Prostate gland (tissue), 2 donors: ENCODE data around the gene MACO1. TPM values are rescaled to one million over a fixed set of nuclear protein-coding genes. Genes with fewer than 3 reads are reported as not detected.
"Not testable (repeated sequence)": the region's sequence is repeated elsewhere in the genome, so short reads cannot be mapped to it uniquely, and the experiment has no call there.

ENCODE experiments used
- DNase-seq: peaks from one replicate; pipeline ENCODE4 v3.0.0-alpha.2; 2019; ENCODE audit warnings: low spot score
- H3K27ac ChIP-seq, 2 donors: fragments of 200-600 bp; sonication (generic); 2 replicates each; pipeline ENCODE4 v1.5.1; 2017 to 2019
- H3K27me3 ChIP-seq: fragments of 200-600 bp; sonication (generic); replicated peaks from 2 replicates; pipeline ENCODE4 v1.5.1; 2019; ENCODE audit not compliant: insufficient read depth
- H3K36me3 ChIP-seq, 2 donors: fragments of 200-600 bp; sonication (generic); 1 replicate in 1 of 2; 2 replicates in 1 of 2; pipeline versions ENCODE4 v1.5.1 to v1.8.1; 2017 to 2019
- H3K4me1 ChIP-seq: fragments of 200-600 bp; sonication (generic); replicated peaks from 2 replicates; pipeline ENCODE4 v1.5.1; 2019
- H3K4me3 ChIP-seq, 2 donors: fragments of 200-600 bp; sonication (generic); 2 replicates each; pipeline ENCODE4 v1.5.1; 2017 to 2019
- H3K9me3 ChIP-seq: fragments of 200-600 bp; sonication (generic); 2 replicates; pipeline ENCODE4 v1.5.1; 2017
- CTCF ChIP-seq, 4 experiments: fragments of 200-600 bp in 2 of 4; fragments of 450-650 bp in 2 of 4; sonication (generic) in 2 of 4; IDR thresholded peaks; 1 replicate in 3 of 4; 2 replicates in 1 of 4; pipeline ENCODE4 v1.5.1; 2016 to 2019; ENCODE audit warnings: antibody characterized with exemption in 4 of 4, mild to moderate bottlenecking in 2 of 4, moderate library complexity in 2 of 4
- POLR2A ChIP-seq: fragments of 450-650 bp; IDR thresholded peaks from one replicate; pipeline ENCODE4 v1.6.1; 2016; ENCODE audit warnings: antibody characterized with exemption, mild to moderate bottlenecking
- POLR2AphosphoS5 ChIP-seq: sonication (generic); formaldehyde crosslinking; IDR thresholded peaks from one replicate; pipeline ENCODE4 v1.6.1; 2017; ENCODE audit warnings: antibody characterized with exemption
- WGBS: methylation state at CpG from one replicate; pipeline ENCODE4 v1.1.5; 2018; 5-methylcytosine and 5-hydroxymethylcytosine counted together
- intact Hi-C: fragments of 100-400 bp; cut with DNase I; formaldehyde crosslinking; loops from one replicate; pipeline ENCODE4 v1.14.2; 2022
- total RNA-seq, 2 donors: library from RNA; depleted of rRNA; stranded (reverse); fragments of >200 nt; gene quantifications; one replicate each; pipeline ENCODE4 v1.1.0, GENCODE V29; 2016

MACO1 gene
- total RNA-seq, 2 donors from 2014 or later = 25.5 to 31.0 TPM

GRCh38 chr1:25504706-25505595 is 74.3 kb downstream of the MACO1 start:
- 52% methylated on average over 9 of the region's 9 CpGs for WGBS

GRCh38 chr1:25505656-25506385 is 75.1 kb downstream of the MACO1 start:
- Histone ChIP-seq H3K9me3 (no peaks in the 10 kb centered on the region), H3K4me1 (peaks cover 6% of the 10 kb centered on the region), H3K4me3 (no peak overlapping the region), H3K27me3 (no peaks in the 10 kb centered on the region), H3K27ac (no peak overlapping the region), H3K36me3 (no peaks in the 10 kb centered on the region)
- intact Hi-C loops = no loop called here
- TF ChIP-seq POLR2AphosphoS5 = no peak
- TF ChIP-seq POLR2A = no peak
- no peak for TF ChIP-seq CTCF (IDR thresholded peaks at IDR 0.05)
- WGBS = 79% methylated on average over 14 of the region's 14 CpGs
- DNase-seq = no peak

More at GRCh38 chr1:25504706-25505595, 74.3 kb downstream of the MACO1 start:
- H3K36me3 ChIP-seq = no peaks in the 10 kb centered on the region
- no peak for TF ChIP-seq CTCF (IDR thresholded peaks at IDR 0.05)
- TF ChIP-seq POLR2AphosphoS5 = no peak
- no peak for TF ChIP-seq POLR2A
- peaks cover 6% of the 10 kb centered on the region for H3K4me1 ChIP-seq
- H3K27me3 ChIP-seq = no peaks in the 10 kb centered on the region
- H3K4me3 ChIP-seq = no peak overlapping the region
- intact Hi-C loops = no loop called here
- DNase-seq = no peak
- H3K27ac ChIP-seq = no peak overlapping the region
- no peaks in the 10 kb centered on the region for H3K9me3 ChIP-seq

- H3K36me3 ChIP-seq, H3K9me3 ChIP-seq, H3K4me3 ChIP-seq, H3K27ac ChIP-seq, DNase-seq, H3K4me1 ChIP-seq, H3K27me3 ChIP-seq, intact Hi-C loops: not testable (repeated sequence)
- TF ChIP-seq CTCF (IDR thresholded peaks at IDR 0.05) (peak in 1 of 4 experiments; percentile 8), POLR2AphosphoS5 (peak; percentile 10)
- WGBS = 63% methylated on average over 31 of the region's 37 CpGs
These were observed 76.1 kb downstream of the MACO1 start for GRCh38 chr1:25506566-25507463.

GRCh38 chr1:25513666-25514065 is 83.0 kb downstream of the MACO1 start:
- intact Hi-C loops = no loop called here

More at GRCh38 chr1:25513666-25514065, 83.0 kb downstream of the MACO1 start:
- Histone ChIP-seq H3K27ac (no peak overlapping the region), H3K4me1 (no peaks in the 10 kb centered on the region), H3K4me3 (no peak overlapping the region), H3K36me3 (no peaks in the 10 kb centered on the region), H3K27me3 (no peaks in the 10 kb centered on the region), H3K9me3 (no peaks in the 10 kb centered on the region)
- WGBS = 77% methylated on average over 4 of the region's 4 CpGs
- no peak for DNase-seq
- no peak for TF ChIP-seq CTCF (IDR thresholded peaks at IDR 0.05)
- no peak for TF ChIP-seq POLR2A
- TF ChIP-seq POLR2AphosphoS5 = no peak
